Activated naive CD8-positive, alpha-beta T cell treated with anti-CD3 and anti-CD28 coated beads for 36 hours (primary cell): ENCODE measurements around the gene PRAMEF2. TPM values are rescaled to one million over a fixed set of nuclear protein-coding genes. Genes with fewer than 3 reads are reported as not detected.
"Not testable (repeated sequence)": the region's sequence is repeated elsewhere in the genome, so short reads cannot be mapped to it uniquely, and the experiment has no call there.

ENCODE experiments used
- DNase-seq: peaks from one replicate; pipeline ENCODE4 v3.0.0; 2021
- H3K27ac Mint-ChIP-seq: one replicate; pipeline ENCODE4 v1.8.0; 2022; ENCODE audit warnings: mild to moderate bottlenecking, moderate library complexity, mixed read lengths
- H3K27me3 Mint-ChIP-seq: one replicate; pipeline ENCODE4 v1.8.0; 2022; ENCODE audit warnings: mild to moderate bottlenecking, mixed read lengths
- H3K36me3 Mint-ChIP-seq: one replicate; pipeline ENCODE4 v1.8.0; 2021; ENCODE audit warnings: mild to moderate bottlenecking, mixed read lengths
- H3K4me1 Mint-ChIP-seq: one replicate; pipeline ENCODE4 v1.8.0; 2021; ENCODE audit warnings: mixed read lengths
- H3K4me3 Mint-ChIP-seq: one replicate; pipeline ENCODE4 v1.8.0; 2022; ENCODE audit warnings: mild to moderate bottlenecking, moderate library complexity, mixed read lengths
- H3K9me3 Mint-ChIP-seq: one replicate; pipeline ENCODE4 v1.8.0; 2022; ENCODE audit warnings: mixed read lengths
- total RNA-seq, 2 experiments: library from RNA; stranded (reverse); gene quantifications; one replicate each; pipeline ENCODE4 v1.2.3, GENCODE V29; 2021

Gene PRAMEF2, protein sequence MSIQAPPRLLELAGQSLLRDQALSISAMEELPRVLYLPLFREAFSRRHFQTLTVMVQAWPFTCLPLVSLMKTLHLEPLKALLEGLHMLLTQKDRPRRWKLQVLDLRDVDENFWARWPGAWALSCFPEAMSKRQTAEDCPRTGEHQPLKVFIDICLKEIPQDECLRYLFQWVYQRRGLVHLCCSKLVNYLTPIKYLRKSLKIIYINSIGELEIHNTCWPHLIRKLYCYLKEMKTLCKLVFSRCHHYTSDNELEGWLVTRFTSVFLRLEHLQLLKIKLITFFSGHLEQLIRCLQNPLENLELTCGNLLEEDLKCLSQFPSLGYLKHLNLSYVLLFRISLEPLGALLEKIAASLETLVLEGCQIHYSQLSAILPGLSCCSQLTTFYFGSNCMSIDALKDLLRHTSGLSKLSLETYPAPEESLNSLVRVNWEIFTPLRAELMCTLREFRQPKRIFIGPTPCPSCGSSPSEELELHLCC
- not detected for total RNA-seq

DNA sequence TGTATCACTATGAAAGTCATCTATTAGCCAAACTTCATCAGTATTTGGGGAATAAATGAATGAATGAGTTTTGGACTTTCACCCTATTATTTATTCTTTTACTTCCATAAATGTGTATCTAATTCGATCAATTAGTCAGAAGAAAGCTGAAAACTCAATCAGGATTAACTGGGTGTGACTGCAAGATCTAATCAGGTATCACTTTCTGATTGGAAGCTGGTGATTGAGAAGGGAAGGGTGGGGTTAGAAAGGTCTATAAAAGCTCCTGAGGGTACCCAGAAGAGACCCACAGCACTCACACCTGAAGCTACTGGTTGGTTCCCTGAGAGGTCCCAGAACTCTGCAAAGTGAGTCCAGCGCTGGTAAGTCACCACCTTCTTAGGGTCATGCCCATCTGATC is at the start of gene PRAMEF2:
Gene PRAMEF2, plus strand, starts transcription at position 301 of the 400 bp plus-strand sequence. CDS start 1,924 bp downstream, outside the sequence.
- not testable (repeated sequence) for H3K9me3 Mint-ChIP-seq, H3K4me3 Mint-ChIP-seq, H3K4me1 Mint-ChIP-seq, H3K27ac Mint-ChIP-seq, H3K27me3 Mint-ChIP-seq, DNase-seq, H3K36me3 Mint-ChIP-seq

DNA sequence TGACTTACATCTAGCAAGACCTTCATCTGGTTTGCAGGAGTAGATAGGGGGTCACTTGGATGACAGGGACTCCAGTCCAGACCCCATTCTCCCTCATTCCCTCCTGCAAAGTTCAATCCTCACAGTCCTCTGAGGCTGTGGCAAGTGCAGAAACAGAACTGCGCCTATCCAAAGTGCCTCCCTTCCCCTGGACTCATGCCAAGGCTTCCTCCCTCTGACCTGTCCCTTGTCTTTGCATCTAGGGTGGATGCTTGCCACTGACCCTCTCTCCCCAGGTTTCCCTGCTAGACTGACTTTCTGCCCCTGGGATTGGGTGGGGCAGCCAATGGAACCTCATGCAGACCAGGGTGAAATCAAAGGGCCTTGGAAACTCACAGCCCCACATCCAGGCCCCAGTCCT is 47.0 kb upstream of the PRAMEF2 start:
- H3K27ac Mint-ChIP-seq: no peak overlapping the region
- peaks cover 7% of the 10 kb centered on the region for H3K9me3 Mint-ChIP-seq
- no peaks in the 10 kb centered on the region for H3K4me1 Mint-ChIP-seq
- no peak overlapping the region for H3K4me3 Mint-ChIP-seq
- H3K36me3 Mint-ChIP-seq: no peaks in the 10 kb centered on the region
- peaks cover 17% of the 10 kb centered on the region for H3K27me3 Mint-ChIP-seq
- no peak for DNase-seq

DNA sequence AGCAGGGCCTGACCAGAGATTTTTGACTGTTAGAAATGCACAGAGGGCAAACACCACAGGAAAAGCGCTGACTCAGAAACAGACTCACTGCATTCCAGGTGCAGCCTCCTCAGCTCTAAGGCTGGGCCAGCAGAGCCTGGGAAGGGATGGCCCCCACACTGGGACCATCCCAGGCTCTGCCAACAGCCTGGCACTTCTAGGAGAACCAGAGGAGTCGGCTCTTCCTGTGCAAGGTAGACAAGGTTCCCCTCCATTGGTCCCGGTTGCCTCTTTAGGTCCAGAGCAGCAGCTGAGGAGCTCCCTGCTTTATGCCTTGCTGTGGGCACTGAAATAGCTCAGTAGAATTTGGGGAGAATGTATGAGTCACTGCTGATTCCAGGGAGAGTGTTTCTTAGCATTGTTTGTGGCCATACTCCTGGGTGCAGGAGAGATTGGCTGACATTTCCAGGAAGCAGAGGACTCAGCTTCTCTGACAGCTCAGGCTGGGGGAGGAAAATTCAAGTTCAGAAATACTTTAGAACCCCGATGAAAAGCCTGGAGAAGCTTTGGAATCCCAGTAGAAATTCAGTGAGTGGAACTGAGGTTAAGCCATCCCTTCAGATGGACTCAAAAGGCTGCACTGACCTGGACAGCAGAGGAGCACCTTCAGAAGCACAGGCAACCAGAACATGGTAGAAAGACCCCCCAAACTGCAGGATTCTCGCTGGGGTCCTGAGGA is 46.0 kb upstream of the PRAMEF2 start:
- Mint-ChIP-seq H3K27me3 (peaks cover 15% of the 10 kb centered on the region), H3K36me3 (no peaks in the 10 kb centered on the region)

DNA sequence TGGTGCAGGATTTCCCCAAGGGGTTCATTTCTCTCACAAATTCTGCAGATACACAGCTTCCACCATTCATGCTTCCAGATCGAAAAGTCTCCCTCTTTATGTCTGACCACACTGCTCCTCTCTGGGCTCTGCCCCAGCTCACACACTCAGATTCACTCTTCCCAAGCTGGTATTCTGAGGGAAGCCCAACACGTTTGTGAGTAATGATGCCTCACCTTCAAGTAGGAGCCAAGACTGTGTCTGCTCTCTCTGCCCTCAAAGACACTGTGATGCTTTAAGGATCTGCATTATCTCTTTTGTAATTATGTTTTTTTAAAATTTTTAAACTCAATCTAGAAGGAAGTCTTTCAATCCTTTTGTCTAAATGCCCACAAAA is 45.5 kb upstream of the PRAMEF2 start:
- Mint-ChIP-seq H3K4me1 (no peaks in the 10 kb centered on the region), H3K27ac (no peak overlapping the region), H3K27me3 (peaks cover 18% of the 10 kb centered on the region), H3K9me3 (peaks cover 3% of the 10 kb centered on the region), H3K4me3 (no peak overlapping the region), H3K36me3 (no peaks in the 10 kb centered on the region)
- no peak for DNase-seq

More for the DNA sequence above, 46.0 kb upstream of the PRAMEF2 start:
- DNase-seq: no peak
- H3K9me3 Mint-ChIP-seq: peaks cover 3% of the 10 kb centered on the region
- no peak overlapping the region for H3K4me3 Mint-ChIP-seq
- no peaks in the 10 kb centered on the region for H3K4me1 Mint-ChIP-seq
- H3K27ac Mint-ChIP-seq: no peak overlapping the region

DNA sequence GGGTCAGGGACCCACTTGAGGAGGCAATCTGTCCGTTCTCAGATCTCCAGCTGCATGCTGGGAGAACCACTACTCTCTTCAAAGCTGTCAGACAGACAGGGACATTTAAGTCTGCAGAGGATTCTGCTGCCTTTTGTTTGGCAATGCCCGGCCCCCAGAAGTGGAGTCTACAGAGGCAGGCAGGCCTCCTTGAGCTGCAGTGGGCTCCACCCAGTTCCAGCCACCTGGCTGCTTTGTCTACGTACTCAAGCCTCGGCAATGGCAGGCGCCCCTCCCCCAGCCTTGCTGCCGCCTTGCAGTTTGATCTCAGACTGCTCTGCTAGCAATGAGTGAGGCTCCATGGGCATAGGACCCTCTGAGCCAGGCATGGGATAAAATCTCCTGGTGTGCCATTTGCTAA is 37.8 kb upstream of the PRAMEF2 start:
- not testable (repeated sequence) for H3K9me3 Mint-ChIP-seq, H3K36me3 Mint-ChIP-seq, H3K27ac Mint-ChIP-seq, DNase-seq, H3K4me1 Mint-ChIP-seq, H3K4me3 Mint-ChIP-seq
- H3K27me3 Mint-ChIP-seq: peaks cover 33% of the 10 kb centered on the region

DNA sequence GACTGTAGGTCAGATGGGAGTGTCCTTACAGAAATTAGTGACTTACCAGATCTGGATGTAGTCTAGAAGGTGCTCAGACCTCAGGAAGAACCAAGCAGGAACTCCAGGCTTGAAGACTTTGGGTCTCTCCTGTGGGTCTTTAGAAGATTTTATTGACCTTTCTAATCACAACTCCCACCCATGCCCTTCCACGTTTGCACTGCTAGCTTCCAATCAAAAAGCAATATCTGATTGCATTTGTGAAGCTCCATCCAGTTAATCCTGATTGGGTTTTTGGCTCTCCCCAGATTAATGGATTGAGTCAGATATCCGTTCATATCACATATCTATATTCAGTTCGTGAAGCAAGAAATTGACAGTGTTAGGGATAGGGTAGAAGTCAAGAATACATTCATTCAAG is 25.6 kb upstream of the PRAMEF2 start, which contains the start of gene PRAMEF11:
Gene PRAMEF11, minus strand, starts transcription at position 101 of the 400 bp plus-strand sequence. CDS start 2,621 bp downstream, outside the sequence.
- DNase-seq, H3K4me3 Mint-ChIP-seq, H3K27ac Mint-ChIP-seq, H3K27me3 Mint-ChIP-seq, H3K9me3 Mint-ChIP-seq, H3K4me1 Mint-ChIP-seq, H3K36me3 Mint-ChIP-seq: not testable (repeated sequence)

DNA sequence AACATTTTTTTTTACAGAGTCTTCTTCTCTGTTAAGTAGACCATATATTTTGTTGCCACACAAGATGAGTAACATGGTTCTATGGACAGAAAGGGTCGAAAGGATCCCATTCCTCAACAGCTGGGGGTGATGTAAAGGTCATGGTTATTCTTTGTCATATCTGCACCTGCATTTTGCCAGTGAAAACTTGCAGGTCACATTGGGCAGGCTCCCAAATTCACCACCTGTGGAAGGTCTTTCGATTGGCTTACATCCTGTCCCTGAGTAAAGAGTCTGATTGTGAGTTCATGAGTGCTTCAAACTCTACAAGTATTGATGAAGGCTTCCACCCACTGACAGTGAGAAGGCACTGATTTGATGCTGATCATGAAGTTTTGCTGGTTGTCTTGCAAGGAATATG is 23.6 kb upstream of the PRAMEF2 start:
- H3K9me3 Mint-ChIP-seq: not testable (repeated sequence)

DNA sequence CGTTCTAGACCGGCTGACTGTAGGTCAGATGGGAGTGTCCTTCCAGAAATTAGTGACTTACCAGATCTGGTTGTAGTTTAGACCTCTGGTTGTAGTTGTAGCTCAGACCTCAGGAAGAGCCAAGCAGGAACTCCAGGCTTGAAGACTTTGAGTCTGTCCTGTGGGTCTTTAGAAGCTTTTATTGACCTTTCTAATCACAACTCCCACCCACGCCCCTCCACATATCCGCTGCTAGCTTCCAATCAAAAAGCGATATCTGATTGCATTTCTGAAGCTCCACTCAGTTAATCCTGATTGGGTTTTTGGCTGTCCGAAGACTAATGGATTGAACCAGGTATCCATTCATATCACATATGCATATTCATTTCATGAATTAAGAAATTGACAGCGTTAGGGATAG is 8.3 kb upstream of the PRAMEF2 start, which contains the start of gene HNRNPCL1:
Gene HNRNPCL1, minus strand, starts transcription at position 101 of the 400 bp plus-strand sequence. CDS start 431 bp downstream, outside the sequence.
- H3K4me3 Mint-ChIP-seq, H3K9me3 Mint-ChIP-seq, H3K36me3 Mint-ChIP-seq, H3K27ac Mint-ChIP-seq, H3K4me1 Mint-ChIP-seq, H3K27me3 Mint-ChIP-seq, DNase-seq: not testable (repeated sequence)

More for the DNA sequence above, 23.6 kb upstream of the PRAMEF2 start:
- not testable (repeated sequence) for H3K4me3 Mint-ChIP-seq, H3K27ac Mint-ChIP-seq, H3K4me1 Mint-ChIP-seq, H3K36me3 Mint-ChIP-seq, H3K27me3 Mint-ChIP-seq, DNase-seq

DNA sequence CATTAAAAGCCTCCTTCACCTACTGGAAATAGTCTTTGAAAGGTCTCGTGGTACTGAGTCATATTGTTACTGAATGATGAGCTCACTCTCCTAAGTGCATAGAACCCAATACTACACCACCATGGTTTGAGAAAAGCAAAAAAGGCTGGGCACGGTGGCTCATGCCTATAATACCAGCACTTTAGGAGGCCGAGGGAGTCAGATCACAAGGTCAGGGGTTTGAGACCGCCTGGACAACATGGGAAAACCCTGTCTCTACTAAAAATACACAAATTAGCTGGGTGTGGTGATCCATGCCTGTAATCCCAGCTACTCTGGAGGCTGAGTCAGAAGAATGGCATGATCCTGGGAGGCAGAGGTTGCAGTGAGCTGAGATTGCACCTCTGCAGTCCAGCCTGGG is 5.1 kb upstream of the PRAMEF2 start:
- peaks cover 8% of the 10 kb centered on the region for H3K27me3 Mint-ChIP-seq
- DNase-seq: no peak
- no peak overlapping the region for H3K4me3 Mint-ChIP-seq
- H3K4me1 Mint-ChIP-seq: no peaks in the 10 kb centered on the region
- H3K36me3 Mint-ChIP-seq: no peaks in the 10 kb centered on the region
- H3K9me3 Mint-ChIP-seq: peaks cover 4% of the 10 kb centered on the region
- no peak overlapping the region for H3K27ac Mint-ChIP-seq

DNA sequence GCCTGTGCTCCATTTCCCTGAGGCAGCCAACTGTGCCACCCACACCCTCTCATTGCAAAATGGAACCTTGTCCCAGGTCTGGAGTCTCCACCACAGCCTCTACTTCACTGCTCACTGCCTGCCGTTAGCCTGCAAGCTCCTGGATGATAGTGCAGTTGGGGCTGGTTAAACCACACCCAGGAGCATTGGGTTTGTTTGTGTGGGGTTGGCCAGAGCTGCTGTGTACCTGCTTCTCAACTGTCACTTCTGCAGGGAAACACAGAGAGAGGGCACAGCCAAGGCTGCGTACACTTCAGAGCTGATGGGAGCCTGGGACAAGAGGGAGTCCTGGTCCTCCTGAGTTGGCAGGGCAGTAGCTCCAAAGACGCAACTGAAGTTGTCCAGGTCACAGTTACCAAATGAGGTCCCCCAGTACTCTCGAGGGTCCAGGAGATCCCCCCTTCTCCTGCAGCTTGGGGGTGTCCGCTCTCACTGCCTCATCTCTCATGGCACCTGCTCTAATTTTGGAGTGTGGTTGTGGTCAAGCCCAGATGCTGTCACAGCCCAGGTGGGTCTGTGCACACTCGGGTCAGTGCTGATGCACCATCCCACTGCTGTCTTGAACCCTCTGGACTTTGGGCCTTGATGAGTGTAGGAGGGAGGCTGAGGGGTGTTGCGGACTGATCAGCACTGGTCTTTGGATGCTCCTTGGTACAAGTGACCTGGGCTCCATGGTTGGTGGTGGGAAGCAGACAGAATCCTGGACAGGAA is 6.4 kb downstream of the PRAMEF2 start:
- not testable (repeated sequence) for DNase-seq, H3K36me3 Mint-ChIP-seq, H3K9me3 Mint-ChIP-seq, H3K27ac Mint-ChIP-seq, H3K4me1 Mint-ChIP-seq, H3K4me3 Mint-ChIP-seq, H3K27me3 Mint-ChIP-seq

DNA sequence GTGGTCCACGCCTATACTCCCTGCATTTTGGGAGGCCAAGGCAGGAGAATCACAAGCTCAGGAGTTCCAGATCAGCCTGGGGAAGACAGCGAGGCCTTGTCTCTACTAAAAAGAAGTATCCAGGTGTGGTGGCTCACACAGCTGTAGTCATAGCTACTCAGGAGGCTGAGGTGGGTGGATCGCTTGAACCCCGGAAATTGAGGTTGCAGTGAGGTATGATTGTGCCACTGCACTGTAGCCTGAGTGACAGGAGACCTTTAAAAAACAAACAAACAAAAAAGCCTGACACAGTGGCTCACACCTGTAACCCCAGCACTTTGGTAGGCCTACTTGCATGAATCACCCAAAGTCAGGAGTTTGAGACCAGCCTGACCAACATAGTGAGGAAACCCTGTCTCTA is 21.6 kb downstream of the PRAMEF2 start:
- H3K4me1 Mint-ChIP-seq, H3K27me3 Mint-ChIP-seq, H3K36me3 Mint-ChIP-seq, H3K9me3 Mint-ChIP-seq, DNase-seq, H3K27ac Mint-ChIP-seq, H3K4me3 Mint-ChIP-seq: not testable (repeated sequence)

DNA sequence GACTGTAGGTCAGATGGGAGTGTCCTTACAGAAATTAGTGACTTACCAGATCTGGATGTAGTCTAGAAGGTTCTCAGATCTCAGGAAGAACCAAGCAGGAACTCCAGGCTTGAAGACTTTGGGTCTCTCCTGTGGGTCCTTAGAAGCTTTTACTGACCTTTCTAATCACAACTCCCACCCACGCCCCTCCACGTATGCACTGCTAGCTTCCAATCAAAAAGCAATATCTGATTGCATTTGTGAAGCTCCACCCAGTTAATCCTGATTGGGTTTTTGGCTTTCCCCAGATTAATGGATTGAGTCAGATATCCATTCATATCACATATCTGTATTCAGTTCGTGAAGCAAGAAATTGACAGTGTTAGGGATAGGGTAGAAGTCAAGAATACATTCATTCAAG is 29.2 kb downstream of the PRAMEF2 start, which contains the start of gene PRAMEF4:
Gene PRAMEF4, minus strand, starts transcription at position 101 of the 400 bp plus-strand sequence. CDS start 2,807 bp downstream, outside the sequence.
- H3K4me1 Mint-ChIP-seq, H3K9me3 Mint-ChIP-seq, H3K27ac Mint-ChIP-seq: not testable (repeated sequence)

DNA sequence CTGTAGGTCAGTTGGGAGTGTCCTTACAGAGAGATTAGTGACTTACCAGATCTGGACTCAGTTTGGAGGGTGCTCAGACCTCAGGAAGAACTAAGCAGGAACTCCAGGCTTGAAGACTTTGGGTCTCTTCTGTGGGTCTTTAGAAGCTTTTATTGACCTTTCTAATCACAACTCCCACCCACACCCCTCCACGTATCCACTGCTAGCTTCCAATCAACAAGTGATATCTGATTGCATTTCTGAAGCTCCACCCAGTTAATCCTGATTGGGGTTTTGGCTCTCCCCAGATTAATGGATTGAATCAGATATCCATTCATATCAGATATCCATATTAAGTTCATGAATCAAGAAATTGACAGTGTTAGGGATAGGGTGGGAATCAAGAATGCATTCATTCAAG is 41.3 kb downstream of the PRAMEF2 start, which contains the start of gene PRAMEF10:
Gene PRAMEF10, minus strand, starts transcription at position 101 of the 400 bp plus-strand sequence. CDS start 2,423 bp downstream, outside the sequence.
- DNase-seq, H3K36me3 Mint-ChIP-seq, H3K4me1 Mint-ChIP-seq, H3K27me3 Mint-ChIP-seq, H3K27ac Mint-ChIP-seq, H3K9me3 Mint-ChIP-seq, H3K4me3 Mint-ChIP-seq: not testable (repeated sequence)

More for the DNA sequence above, 29.2 kb downstream of the PRAMEF2 start, which contains the start of gene PRAMEF4:
- not testable (repeated sequence) for H3K4me3 Mint-ChIP-seq, H3K36me3 Mint-ChIP-seq, DNase-seq, H3K27me3 Mint-ChIP-seq

DNA sequence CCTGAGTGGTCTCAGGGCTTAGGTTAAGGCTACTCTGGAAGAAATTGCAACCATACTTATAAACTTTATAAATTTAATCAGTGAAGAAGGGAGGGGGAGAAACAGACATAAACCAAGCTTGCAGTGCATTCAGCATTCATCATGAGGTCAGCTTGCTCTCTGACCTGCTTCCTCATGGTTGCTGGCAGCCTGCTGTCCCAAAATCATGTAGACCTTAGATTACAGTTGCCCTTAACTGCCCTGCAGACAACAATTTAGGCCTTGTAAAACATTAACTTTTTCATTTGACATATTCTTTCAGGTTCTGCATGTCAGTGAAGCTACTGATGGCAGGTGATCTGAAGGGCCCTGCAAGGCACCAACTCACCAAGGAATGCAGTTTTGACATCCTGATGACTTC is 42.3 kb downstream of the PRAMEF2 start:
- H3K9me3 Mint-ChIP-seq, H3K4me1 Mint-ChIP-seq, H3K27ac Mint-ChIP-seq, DNase-seq, H3K36me3 Mint-ChIP-seq, H3K4me3 Mint-ChIP-seq, H3K27me3 Mint-ChIP-seq: not testable (repeated sequence)
